ENCODE results near the gene CSF1. TPM values are rescaled to one million over a fixed set of nuclear protein-coding genes. Genes with fewer than 3 reads are reported as not detected.

The CSF1 gene
- total RNA-seq, 1 donor from 2014 or later, result 28.9 TPM

- no peak for TF ChIP-seq CTCF (IDR thresholded peaks at IDR 0.05; ENCODE audit: unreplicated experiment)
- no peak overlapping the region for H3K27ac Mint-ChIP-seq
- H3K4me1 Mint-ChIP-seq, result no peaks in the 10 kb centered on the region
- H3K27me3 Mint-ChIP-seq (ENCODE audit: low read depth), result no peaks in the 10 kb centered on the region
- H3K9me3 Mint-ChIP-seq, result peaks cover 12% of the 10 kb centered on the region
- no peak overlapping the region for H3K4me3 Mint-ChIP-seq
- no peak for DNase-seq (ENCODE audit: low spot score in 2 of 2, unreplicated experiment in 2 of 2)
- peaks cover 4% of the 10 kb centered on the region for H3K36me3 Mint-ChIP-seq
Observed at GRCh38 chr1:109969907-109970306, 59.3 kb downstream of the CSF1 start.

- TF ChIP-seq CTCF (IDR thresholded peaks at IDR 0.05; ENCODE audit: unreplicated experiment), result no peak
- H3K27me3 Mint-ChIP-seq (ENCODE audit: low read depth), result no peaks in the 10 kb centered on the region
- H3K9me3 Mint-ChIP-seq, result no peaks in the 10 kb centered on the region
- no peak overlapping the region for H3K4me3 Mint-ChIP-seq
- no peaks in the 10 kb centered on the region for H3K4me1 Mint-ChIP-seq
- DNase-seq (ENCODE audit: low spot score in 2 of 2, unreplicated experiment in 2 of 2), result no peak
- no peak overlapping the region for H3K27ac Mint-ChIP-seq
- H3K36me3 Mint-ChIP-seq, result no peaks in the 10 kb centered on the region
Observed at GRCh38 chr1:109971559-109971958, 60.9 kb downstream of the CSF1 start.

- no peak for TF ChIP-seq CTCF (IDR thresholded peaks at IDR 0.05; ENCODE audit: unreplicated experiment)
- Mint-ChIP-seq H3K9me3 (no peaks in the 10 kb centered on the region), H3K27me3 (ENCODE audit: low read depth) (no peaks in the 10 kb centered on the region), H3K27ac (no peak overlapping the region), H3K4me1 (peaks cover 8% of the 10 kb centered on the region), H3K36me3 (no peaks in the 10 kb centered on the region), H3K4me3 (no peak overlapping the region)
- no peak for DNase-seq (ENCODE audit: low spot score in 2 of 2, unreplicated experiment in 2 of 2)
Observed at GRCh38 chr1:109974191-109974590, 63.5 kb downstream of the CSF1 start.

GRCh38 chr1:109975718-109976117 is 65.1 kb downstream of the CSF1 start:
- Mint-ChIP-seq H3K27me3 (ENCODE audit: low read depth) (no peaks in the 10 kb centered on the region), H3K36me3 (no peaks in the 10 kb centered on the region), H3K9me3 (no peaks in the 10 kb centered on the region), H3K27ac (no peak overlapping the region), H3K4me1 (peaks cover 23% of the 10 kb centered on the region), H3K4me3 (no peak overlapping the region)
- no peak for TF ChIP-seq CTCF (IDR thresholded peaks at IDR 0.05; ENCODE audit: unreplicated experiment)
- DNase-seq (ENCODE audit: low spot score in 2 of 2, unreplicated experiment in 2 of 2), result no peak

GRCh38 chr1:109976762-109977161 is 66.1 kb downstream of the CSF1 start:
- no peaks in the 10 kb centered on the region for H3K36me3 Mint-ChIP-seq
- H3K27me3 Mint-ChIP-seq (ENCODE audit: low read depth), result no peaks in the 10 kb centered on the region
- peaks cover 28% of the 10 kb centered on the region for H3K4me1 Mint-ChIP-seq
- H3K4me3 Mint-ChIP-seq, result no peak overlapping the region
- no peaks in the 10 kb centered on the region for H3K9me3 Mint-ChIP-seq
- no peak overlapping the region for H3K27ac Mint-ChIP-seq
- no peak for DNase-seq (ENCODE audit: low spot score in 2 of 2, unreplicated experiment in 2 of 2)
- no peak for TF ChIP-seq CTCF (IDR thresholded peaks at IDR 0.05; ENCODE audit: unreplicated experiment)

- no peaks in the 10 kb centered on the region for H3K36me3 Mint-ChIP-seq
- H3K27me3 Mint-ChIP-seq (ENCODE audit: low read depth), result no peaks in the 10 kb centered on the region
- DNase-seq (ENCODE audit: low spot score in 2 of 2, unreplicated experiment in 2 of 2), result no peak
- TF ChIP-seq CTCF (IDR thresholded peaks at IDR 0.05; ENCODE audit: unreplicated experiment), result no peak
- no peak overlapping the region for H3K27ac Mint-ChIP-seq
- H3K4me1 Mint-ChIP-seq, result peaks cover 28% of the 10 kb centered on the region
- no peaks in the 10 kb centered on the region for H3K9me3 Mint-ChIP-seq
- no peak overlapping the region for H3K4me3 Mint-ChIP-seq
Observed at GRCh38 chr1:109977225-109977624, 66.6 kb downstream of the CSF1 start.
